Nephron (organoid): ENCODE measurements around the gene RNASE13.
"Not testable (repeated sequence)": the region's sequence is repeated elsewhere in the genome, so short reads cannot be mapped to it uniquely, and the experiment has no call there.

ENCODE experiments used
- H3K27ac Mint-ChIP-seq, 3 experiments: 2 replicates each; pipeline ENCODE4 v1.8.0; 2020; ENCODE audit warnings: mixed read lengths in 3 of 3, mild to moderate bottlenecking in 2 of 3, moderate library complexity in 1 of 3
- H3K27me3 Mint-ChIP-seq: 2 replicates; pipeline ENCODE4 v1.8.0; 2021; ENCODE audit warnings: low read depth, mild to moderate bottlenecking, moderate library complexity, mixed read lengths
- H3K36me3 Mint-ChIP-seq: 2 replicates; pipeline ENCODE4 v1.8.0; 2020; ENCODE audit warnings: low read depth, mixed read lengths
- H3K4me1 Mint-ChIP-seq: 2 replicates; pipeline ENCODE4 v1.8.0; 2020; ENCODE audit warnings: mixed read lengths
- H3K4me3 Mint-ChIP-seq, 3 experiments: 2 replicates each; pipeline ENCODE4 v1.8.0; 2020; ENCODE audit warnings: mild to moderate bottlenecking in 3 of 3, mixed read lengths in 3 of 3, moderate library complexity in 2 of 3
- H3K9me3 Mint-ChIP-seq: 2 replicates; pipeline ENCODE4 v1.8.0; 2020; ENCODE audit warnings: mixed read lengths
- TF ChIP-seq, protein P1 (sequence below), 3 experiments: fragments of 200-600 bp; sonication (generic); IDR thresholded peaks; one replicate each; pipeline ENCODE4 v1.5.0; 2021; ENCODE audit warnings: antibody characterized with exemption in 3 of 3; ENCODE audit not compliant: unreplicated experiment in 3 of 3

Gene RNASE13

DNA sequence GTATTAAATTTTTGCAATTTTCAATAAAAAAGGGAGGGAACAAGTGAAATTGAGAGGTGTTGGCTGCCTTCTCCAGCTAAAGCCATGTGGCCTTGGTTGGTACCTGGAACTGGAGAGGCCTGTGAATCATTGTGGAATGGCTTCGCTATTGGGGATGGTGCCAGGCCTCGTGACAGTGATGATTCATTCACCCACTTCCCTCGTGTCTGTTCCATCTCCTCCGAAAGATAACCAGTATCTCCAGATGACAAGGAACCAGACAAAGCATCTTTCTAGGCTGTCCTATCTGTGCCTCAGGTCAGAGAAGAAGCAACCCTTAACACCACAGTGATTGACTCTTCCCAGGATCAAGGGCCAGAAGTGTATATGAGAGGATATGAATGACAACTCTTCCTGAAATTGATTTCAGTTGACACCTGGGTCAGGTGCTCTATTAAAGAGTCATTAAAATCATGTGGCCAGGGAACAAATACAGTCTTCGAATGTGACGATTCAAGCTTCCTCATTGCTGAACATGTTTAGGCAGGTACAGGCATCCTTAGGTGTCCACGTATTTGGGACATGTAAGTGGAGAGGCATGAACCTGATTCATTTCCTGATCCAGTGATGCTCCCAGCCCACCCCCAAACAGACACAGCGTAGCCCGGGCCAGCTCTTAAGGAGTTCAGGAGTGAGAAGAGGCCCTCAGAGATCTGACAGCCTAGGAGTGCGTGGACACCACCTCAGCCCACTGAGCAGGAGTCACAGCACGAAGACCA is 7.2 kb upstream of the RNASE13 start, which contains the start of gene RNASE7:
TSS of gene RNASE7 (plus strand) at position 687 of the 758 bp plus-strand sequence. CDS start 631 bp downstream, outside the sequence.
- no peak within 1 kb of the TSS for H3K4me3 Mint-ChIP-seq
- H3K4me1 Mint-ChIP-seq: peaks cover 61% of the 10 kb centered on the region
- H3K27ac Mint-ChIP-seq: peak within 1 kb of the TSS; percentile 34 to 83 (median 58)
- TF ChIP-seq, protein P1, sequence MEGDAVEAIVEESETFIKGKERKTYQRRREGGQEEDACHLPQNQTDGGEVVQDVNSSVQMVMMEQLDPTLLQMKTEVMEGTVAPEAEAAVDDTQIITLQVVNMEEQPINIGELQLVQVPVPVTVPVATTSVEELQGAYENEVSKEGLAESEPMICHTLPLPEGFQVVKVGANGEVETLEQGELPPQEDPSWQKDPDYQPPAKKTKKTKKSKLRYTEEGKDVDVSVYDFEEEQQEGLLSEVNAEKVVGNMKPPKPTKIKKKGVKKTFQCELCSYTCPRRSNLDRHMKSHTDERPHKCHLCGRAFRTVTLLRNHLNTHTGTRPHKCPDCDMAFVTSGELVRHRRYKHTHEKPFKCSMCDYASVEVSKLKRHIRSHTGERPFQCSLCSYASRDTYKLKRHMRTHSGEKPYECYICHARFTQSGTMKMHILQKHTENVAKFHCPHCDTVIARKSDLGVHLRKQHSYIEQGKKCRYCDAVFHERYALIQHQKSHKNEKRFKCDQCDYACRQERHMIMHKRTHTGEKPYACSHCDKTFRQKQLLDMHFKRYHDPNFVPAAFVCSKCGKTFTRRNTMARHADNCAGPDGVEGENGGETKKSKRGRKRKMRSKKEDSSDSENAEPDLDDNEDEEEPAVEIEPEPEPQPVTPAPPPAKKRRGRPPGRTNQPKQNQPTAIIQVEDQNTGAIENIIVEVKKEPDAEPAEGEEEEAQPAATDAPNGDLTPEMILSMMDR (IDR thresholded peaks at IDR 0.05; ENCODE audit: unreplicated experiment in 3 of 3): no peak
- no peaks in the 10 kb centered on the region for H3K9me3 Mint-ChIP-seq
- no peaks in the 10 kb centered on the region for H3K27me3 Mint-ChIP-seq
- H3K36me3 Mint-ChIP-seq: no peaks in the 10 kb centered on the region

DNA sequence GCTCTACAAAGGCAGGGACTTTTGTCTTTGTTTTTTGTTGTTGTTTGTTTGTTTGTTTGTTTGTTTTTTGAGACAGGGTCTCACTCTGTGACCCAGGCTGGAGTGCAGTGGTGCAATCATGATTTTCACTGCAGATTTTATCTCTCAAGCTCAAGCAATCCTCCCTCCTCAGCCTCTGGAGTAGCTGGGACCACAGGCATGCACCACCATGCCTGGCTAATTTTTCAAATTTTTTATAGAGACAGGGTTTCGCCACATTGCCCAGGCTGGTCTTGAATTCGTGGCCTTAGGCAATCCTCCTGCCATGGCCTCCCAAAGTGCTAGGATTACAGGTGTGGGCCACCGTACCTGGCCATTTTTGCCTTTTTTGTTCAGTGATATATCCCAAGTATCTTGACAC is 6.3 kb upstream of the RNASE13 start:
- not testable (repeated sequence) for H3K36me3 Mint-ChIP-seq, H3K27me3 Mint-ChIP-seq, H3K4me3 Mint-ChIP-seq, H3K9me3 Mint-ChIP-seq
- Mint-ChIP-seq H3K4me1 (peaks cover 62% of the 10 kb centered on the region), H3K27ac (peak overlapping the region in 1 of 3 experiments; percentile 66)

DNA sequence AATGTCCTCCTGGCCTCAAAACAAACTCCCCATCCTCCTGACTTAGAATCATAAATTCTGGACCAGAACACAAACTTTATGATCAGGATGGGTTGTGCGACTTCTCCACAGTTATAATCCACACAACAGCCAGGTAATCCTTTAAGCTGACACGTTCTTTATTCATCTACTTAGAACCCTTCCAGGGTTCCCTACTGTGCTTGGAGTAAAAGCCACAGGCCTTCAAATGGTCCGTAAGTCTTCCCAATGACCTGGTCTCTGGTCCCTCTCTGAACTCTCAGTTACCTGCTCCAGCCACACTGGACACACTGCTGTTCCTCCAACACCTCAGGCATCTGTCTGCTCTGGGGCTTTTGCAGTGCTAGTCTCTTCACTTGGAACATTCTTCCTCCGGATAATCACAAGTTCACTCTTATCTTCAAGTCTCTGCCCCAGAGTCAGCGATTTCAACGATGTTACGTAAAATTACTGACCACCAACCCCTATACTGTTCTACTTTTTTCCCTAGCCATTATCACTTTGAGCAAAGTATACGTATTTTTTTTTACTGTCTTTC is 5.8 kb upstream of the RNASE13 start:
- peaks cover 62% of the 10 kb centered on the region for H3K4me1 Mint-ChIP-seq
- H3K27me3 Mint-ChIP-seq: no peaks in the 10 kb centered on the region
- no peaks in the 10 kb centered on the region for H3K9me3 Mint-ChIP-seq
- peak overlapping the region; percentile 89 to 99 (median 94) for H3K27ac Mint-ChIP-seq
- TF ChIP-seq, protein P1 (IDR thresholded peaks at IDR 0.05; ENCODE audit: unreplicated experiment in 3 of 3): peak in 1 of 3 experiments; percentile 17
- no peaks in the 10 kb centered on the region for H3K36me3 Mint-ChIP-seq
- H3K4me3 Mint-ChIP-seq: peak overlapping the region in 2 of 3 experiments; percentile 11 to 35

DNA sequence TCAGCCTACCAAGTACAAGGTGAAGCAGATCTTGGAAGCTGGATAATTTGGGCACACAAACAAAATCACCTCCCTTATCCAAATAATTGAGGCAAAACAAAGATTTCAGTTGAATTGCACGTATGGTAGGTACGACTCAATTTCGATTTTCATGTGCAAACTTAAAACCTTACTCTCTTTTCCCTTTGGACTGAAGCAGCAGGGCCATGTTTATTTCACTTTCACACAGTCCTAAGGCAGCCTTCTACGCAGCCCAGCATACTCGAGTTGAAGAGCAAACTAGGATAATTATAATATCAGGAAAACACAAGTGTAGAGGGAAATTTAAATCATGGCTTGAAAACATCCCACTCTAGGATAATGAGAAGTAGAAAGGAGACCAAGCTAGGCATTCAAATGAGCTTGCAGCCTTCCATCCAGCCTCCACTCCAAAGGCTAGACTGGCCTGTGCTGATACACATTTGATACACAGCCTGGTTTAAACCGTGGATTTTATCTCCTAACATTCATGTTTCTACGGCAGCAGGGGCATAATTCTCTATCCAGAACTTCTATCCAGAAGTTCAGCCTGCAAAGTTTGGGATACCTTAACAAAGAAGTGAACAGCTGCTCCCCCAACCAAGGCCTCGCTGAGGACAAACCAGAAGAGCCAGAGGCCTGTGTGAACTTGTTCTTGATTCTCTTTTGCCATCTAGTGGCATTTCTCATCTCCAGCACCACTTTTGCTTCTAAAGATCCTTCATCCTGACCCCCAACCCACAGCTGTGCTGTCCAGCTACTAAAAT is 5.2 kb upstream of the RNASE13 start:
- H3K27ac Mint-ChIP-seq: peak overlapping the region; percentile 89 to 99 (median 94)
- TF ChIP-seq, protein P1 (IDR thresholded peaks at IDR 0.05; ENCODE audit: unreplicated experiment in 3 of 3): peak; percentile 73 to 80 (median 76)
- H3K9me3 Mint-ChIP-seq: no peaks in the 10 kb centered on the region
- H3K27me3 Mint-ChIP-seq: no peaks in the 10 kb centered on the region
- no peaks in the 10 kb centered on the region for H3K36me3 Mint-ChIP-seq
- peaks cover 58% of the 10 kb centered on the region for H3K4me1 Mint-ChIP-seq
- peak overlapping the region in 2 of 3 experiments; percentile 67 for H3K4me3 Mint-ChIP-seq

DNA sequence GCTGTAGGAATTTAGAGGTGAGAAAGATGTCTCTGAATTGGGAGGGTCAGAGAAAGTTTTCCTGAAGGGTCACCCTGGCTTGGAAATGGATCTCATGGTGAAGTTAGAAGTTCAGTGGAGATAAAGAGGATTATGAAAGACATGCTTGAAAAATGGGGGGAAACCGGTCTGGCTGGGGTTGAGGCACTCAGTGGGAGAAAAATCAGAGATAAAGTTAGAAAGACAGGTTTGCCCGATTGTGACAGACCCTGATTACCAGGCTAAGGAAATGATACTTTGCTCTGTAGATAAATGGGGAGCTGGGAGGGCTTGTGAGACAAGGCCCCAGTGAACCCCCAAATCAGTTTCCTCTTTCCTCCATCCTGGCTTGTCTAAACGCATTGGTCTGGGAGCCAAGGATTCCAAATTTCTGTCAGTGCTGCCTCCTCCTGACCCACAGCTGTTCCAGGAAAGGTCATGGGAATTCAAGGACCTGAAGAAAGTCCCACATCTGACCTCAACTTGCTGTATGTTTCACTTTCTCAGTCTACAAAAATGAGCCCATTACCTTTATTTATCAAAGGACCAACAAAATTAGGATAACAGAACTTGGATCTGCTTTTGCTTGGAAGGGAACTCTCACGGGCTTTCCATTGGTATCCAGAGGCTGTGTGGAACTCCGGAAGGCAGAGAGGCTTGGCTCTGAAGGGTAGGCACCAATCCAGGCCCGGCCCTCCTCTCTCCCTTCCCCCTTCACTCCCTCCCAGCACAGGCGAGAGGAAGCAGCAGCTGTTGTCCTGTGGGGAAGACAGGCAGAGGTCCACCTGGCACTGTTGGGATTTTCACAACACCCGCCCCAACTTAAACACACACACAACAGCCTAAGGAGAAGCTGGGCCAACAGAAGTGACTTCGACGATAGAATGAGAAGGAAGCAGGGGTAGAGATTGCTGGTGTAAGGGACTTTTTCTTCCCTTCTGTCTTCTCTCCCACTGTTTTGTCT is 4.1 kb upstream of the RNASE13 start:
- Mint-ChIP-seq H3K9me3 (no peaks in the 10 kb centered on the region), H3K27me3 (no peaks in the 10 kb centered on the region), H3K4me1 (peaks cover 51% of the 10 kb centered on the region), H3K36me3 (no peaks in the 10 kb centered on the region), H3K27ac (peak overlapping the region; percentile 89 to 99 (median 94)), H3K4me3 (peak overlapping the region in 2 of 3 experiments; percentile 67)
- TF ChIP-seq, protein P1 (IDR thresholded peaks at IDR 0.05; ENCODE audit: unreplicated experiment in 3 of 3): no peak
